ENCODE data around the gene DHRS1. TPM values are rescaled to one million over a fixed set of nuclear protein-coding genes. Genes with fewer than 3 reads are reported as not detected.
"Not testable (repeated sequence)": the region's sequence is repeated elsewhere in the genome, so short reads cannot be mapped to it uniquely, and the experiment has no call there.

Gene DHRS1
- total RNA-seq, 1 donor from 2014 or later = 12.7 TPM

DNA sequence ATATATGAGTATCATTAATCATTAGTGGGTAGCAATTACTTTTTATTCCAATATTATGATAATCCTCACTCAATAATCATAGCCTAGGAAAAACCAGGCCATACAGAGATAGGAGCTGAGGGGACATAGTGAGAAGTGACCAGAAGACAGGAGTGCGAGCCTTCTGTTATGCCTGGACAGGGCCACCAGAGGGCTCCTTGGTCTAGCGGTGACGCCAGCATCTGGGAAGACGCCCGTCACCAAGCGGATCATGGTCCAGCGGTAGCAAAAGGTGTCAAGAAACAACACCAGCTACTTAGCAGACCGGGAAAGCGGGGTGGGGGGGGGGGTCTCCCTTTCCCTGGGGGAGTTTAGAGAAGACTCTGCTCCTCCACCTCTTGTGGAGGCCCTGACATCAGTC lies 28.3 kb upstream of the DHRS1 start:
- DNase-seq (ENCODE audit: low read depth, low spot score) = not testable (repeated sequence)

GRCh38 chr14:24327303-24327702 lies 27.7 kb upstream of the DHRS1 start:
- DNase-seq (ENCODE audit: low read depth, low spot score) = no peak

GRCh38 chr14:24325963-24326362 lies 26.4 kb upstream of the DHRS1 start:
- DNase-seq (ENCODE audit: low read depth, low spot score) = no peak

DNA sequence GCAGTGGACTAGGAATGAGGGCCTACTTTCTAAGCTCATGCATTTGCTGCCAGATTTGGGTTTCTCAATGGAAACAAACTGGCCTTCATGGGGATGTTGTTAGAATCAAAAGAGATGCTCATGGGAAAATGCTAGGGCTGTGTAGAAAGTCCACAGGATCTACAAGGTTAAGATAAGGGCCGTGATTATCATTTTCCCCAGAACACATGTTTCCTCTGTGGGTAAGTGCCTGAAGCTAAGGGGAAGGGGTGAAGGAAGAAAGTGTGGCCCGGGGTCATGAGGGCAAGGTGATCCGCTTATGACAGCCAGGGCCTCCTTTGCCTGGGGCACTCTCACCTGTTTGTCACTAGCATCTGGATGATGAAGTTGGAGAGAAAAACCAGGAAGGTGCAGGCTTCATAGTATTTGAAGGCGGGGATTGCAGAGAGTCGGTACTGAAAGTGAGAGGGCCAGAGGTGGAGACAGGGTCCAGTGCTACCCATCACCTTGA lies 25.5 kb upstream of the DHRS1 start:
- DNase-seq (ENCODE audit: low read depth, low spot score) = no peak

DNA sequence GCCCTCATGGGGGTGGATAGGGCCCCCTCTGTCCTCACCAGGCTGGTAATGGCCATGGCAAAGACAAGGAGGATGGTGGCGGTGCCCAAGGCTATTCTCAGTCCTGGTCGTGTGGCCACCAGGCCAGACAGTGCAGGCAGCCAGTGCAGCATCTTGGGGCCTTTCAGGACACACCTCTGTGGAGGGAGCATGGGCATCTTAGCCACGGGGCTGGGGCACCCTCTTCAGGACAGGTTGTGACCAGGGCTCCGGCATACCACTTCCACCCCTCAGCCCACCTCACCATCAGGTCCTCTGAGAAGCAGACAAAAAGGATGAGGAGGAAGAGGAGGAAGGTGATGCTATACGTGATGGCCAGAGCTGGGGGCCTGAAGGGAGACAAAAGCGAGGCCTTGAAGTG lies 24.4 kb upstream of the DHRS1 start:
- DNase-seq (ENCODE audit: low read depth, low spot score) = no peak

- DNase-seq (ENCODE audit: low read depth, low spot score) = no peak
These were observed 23.8 kb upstream of the DHRS1 start for GRCh38 chr14:24323341-24323740.

- no peak for DNase-seq (ENCODE audit: low read depth, low spot score)
These were observed 23.1 kb upstream of the DHRS1 start for GRCh38 chr14:24322672-24323071.

DNA sequence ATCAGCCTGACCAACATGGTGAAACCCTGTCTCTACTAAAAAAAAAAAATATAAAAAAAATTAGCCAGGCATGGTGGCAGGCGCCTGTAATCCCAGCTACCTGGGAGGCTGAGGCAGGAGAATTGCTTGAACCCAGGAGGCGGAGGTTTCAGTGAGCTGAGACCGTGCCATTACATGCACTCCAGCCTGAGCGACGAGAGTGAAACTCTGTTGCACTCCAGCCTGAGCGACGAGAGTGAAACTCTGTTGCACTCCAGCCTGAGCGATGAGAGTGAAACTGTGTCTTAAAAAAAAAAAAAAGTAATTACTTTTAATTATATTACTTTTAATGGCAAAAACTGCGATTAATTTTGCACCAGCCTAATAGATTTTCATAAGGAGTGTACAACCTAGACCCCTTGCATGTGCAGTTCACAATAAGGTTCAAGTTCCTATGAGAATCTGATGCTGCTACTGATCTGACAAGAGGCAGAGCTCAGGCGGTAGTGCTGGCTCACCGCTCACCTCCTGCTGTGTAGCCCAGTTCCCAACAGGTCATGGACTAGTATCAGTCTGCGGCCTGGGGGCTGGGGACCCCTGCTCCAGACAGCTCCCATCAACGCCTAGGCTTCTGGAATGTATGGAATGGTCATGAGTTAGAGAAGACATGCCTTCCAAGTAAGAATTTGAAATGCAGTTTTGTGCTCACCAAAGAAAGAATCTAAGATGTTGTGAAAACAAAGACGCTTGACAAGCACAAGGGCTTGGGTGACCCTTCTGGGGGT lies 21.8 kb upstream of the DHRS1 start:
- DNase-seq (ENCODE audit: low read depth, low spot score) = no peak

DNA sequence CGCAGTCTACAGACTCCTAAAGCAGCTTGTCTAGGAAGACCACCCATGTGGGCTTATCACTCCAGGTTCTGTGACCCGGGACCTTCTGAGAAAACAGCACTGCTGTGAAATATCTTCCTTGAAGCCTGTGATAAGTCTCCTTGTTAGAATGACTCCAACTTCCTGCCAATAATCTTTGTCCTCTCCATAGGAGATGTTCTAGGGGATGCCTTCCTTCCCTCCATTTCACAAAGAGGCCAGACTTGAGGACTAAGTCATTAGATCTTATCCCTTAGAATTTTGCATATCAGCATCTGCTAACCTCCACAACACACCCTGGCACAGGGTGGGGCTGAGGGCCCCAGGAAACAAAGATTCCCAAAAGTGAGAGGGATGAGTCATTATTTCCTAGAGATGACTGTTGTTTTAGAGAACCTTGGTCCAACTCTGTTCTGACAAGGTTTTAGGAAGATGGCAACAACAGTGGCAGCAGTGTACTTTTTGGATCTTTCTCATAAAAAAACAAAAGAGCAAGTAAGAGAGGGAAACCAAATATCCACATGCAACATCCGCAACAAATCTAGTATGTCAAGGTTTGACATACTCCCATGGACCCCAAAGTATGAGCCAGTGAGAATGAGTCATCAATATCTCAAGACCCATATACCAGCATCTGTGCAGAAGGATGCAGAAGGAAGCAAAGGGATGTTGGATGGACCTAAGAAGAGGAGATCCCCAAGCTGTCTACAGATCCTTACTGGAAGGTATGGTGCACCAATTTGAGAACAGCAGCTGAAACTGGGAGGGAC lies 17.8 kb upstream of the DHRS1 start:
- DNase-seq (ENCODE audit: low read depth, low spot score) = no peak

- DNase-seq (ENCODE audit: low read depth, low spot score) = no peak
These were observed 17.0 kb upstream of the DHRS1 start for GRCh38 chr14:24316597-24316950.

DNA sequence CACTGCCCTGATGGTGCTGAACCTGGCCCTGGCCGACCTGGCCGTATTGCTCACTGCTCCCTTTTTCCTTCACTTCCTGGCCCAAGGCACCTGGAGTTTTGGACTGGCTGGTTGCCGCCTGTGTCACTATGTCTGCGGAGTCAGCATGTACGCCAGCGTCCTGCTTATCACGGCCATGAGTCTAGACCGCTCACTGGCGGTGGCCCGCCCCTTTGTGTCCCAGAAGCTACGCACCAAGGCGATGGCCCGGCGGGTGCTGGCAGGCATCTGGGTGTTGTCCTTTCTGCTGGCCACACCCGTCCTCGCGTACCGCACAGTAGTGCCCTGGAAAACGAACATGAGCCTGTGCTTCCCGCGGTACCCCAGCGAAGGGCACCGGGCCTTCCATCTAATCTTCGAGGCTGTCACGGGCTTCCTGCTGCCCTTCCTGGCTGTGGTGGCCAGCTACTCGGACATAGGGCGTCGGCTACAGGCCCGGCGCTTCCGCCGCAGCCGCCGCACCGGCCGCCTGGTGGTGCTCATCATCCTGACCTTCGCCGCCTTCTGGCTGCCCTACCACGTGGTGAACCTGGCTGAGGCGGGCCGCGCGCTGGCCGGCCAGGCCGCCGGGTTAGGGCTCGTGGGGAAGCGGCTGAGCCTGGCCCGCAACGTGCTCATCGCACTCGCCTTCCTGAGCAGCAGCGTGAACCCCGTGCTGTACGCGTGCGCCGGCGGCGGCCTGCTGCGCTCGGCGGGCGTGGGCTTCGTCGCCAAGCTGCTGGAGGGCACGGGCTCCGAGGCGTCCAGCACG lies 16.4 kb upstream of the DHRS1 start:
- no peak for DNase-seq (ENCODE audit: low read depth, low spot score)

DNA sequence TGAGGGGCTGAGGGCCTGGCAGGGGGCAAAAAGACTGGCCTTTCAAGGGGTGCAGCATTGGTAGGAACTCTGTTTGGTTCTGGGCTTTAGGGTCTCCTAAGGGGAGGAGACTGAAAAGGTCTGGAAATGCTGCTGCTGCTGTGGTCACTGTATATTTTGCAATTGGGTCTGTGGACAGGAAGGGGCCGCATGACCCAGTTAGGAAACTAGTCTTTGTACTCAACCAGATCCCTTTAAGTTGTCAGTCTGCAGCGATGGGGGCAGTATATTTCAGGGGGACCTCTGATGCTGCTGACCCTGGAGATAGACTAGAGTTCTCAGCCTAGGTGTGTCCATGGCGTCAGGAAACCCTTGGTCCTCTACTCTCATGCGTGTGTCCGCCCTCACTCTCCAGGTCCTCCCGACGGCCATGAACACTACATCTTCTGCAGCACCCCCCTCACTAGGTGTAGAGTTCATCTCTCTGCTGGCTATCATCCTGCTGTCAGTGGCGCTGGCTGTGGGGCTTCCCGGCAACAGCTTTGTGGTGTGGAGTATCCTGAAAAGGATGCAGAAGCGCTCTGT lies 15.7 kb upstream of the DHRS1 start:
- no peak for DNase-seq (ENCODE audit: low read depth, low spot score)

DNA sequence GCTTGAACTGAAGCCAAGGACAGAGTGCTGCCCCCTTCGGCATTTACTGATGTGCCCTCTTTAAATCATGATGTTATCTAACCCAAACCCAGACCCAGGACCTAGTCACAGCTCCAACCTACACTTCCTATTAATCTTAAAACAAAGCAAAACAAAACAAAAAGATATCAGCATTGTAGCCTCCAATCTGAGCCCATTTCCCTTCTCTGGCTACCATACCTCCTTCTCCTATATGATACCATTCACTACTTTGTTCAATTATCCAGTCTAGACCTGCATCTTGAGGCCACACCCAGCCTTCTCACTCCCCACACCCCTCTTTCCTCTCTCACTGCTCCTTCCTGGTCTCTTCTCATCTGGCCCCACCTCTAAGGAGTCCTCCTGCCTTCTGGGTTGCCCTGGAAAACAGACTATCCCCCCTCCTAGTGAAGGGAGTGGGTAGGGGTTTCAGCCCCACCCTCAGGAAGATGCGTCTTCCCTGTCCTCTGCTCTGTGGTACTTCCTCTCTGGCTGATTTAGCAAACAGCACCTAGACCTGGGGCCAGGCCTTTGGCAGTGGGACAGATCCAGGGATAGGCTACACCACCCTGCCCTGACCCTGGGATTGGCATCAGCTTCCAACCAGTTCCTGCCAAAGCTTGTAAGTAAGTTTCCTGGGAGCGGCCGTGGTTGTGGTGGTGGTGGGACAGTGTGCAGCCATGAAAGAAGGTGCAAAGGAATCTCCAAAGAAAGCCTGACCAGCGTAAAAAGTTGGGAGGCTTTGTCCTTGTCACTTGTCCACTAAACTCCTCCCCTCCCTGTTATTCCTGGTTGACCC lies 15.0 kb upstream of the DHRS1 start:
- DNase-seq (ENCODE audit: low read depth, low spot score) = no peak

- no peak for DNase-seq (ENCODE audit: low read depth, low spot score)
These were observed 14.3 kb upstream of the DHRS1 start for GRCh38 chr14:24313913-24314312.

DNA sequence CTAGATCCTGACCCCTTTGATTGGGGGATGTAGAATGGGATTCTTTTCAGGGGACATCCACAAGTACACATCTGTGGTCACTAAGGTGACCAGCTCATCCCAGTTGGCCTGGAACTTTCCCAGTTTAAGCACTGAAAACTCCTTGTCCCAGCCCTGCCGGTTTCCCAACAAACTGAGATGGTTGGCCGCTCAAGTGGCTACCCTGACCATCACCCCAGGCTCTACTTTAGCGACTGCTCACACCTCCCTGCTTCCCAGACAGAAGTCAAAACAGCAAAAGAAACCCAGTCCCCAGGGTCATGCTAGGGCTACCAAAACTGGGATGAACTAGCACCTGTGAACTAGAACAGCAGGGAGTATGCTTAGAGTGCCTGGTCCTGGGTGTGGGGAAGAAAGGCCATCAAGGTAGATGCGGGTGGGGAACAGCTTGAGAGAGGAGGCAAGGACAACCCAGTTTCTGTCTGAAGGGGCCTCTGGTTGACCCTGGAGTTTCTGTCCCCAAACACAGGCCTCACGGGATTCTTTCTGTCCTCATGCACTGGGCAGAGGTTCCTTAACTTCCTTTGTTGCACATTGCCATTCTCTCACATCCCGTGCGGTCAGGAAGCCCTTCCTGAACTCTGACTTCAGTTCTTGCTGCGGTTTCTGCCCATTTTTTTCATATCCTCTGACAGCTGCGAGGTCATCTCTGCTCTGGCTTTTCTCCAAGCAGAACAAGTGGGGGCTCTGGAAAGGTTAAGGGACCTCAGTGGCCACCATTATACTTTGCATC lies 13.3 kb upstream of the DHRS1 start:
- peak; percentile 63 for DNase-seq (ENCODE audit: low read depth, low spot score)

DNA sequence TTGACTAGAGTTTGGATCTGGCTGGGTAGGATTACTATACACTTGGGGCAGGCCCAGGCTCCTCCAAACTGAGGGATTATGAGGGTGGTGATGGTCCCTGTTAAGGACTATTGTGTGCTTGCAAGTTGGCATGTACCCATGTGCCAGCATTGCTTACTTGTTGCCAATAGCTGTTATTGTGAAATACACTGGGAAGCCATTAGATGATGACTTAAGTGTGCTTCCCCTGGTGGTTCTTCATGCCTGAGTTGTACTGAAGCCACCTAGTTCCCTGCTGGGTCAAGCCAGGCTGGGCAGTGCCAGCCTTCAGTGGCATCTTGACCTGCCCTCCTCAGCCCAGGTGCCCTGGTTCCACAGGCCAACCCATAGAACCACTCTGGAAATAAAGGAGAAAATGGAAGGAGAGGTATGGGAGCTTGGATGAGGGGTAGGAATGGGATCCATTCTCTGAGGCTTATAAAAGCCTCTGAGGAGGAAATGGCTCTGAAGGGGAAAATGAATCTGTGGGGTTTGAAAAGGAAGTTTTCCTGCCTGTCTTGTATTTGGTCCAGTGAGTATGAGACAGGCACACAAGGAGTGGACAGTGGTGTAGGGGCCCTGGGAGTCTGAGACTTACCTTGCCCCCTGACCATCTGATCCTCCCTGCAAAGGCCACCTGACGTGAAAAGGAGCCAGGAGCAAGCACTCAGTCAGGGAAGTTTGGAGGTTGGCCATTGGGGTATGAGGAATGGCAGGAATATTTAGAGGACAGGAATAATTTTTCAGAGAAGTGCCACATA lies 12.4 kb upstream of the DHRS1 start:
- DNase-seq (ENCODE audit: low read depth, low spot score) = no peak

GRCh38 chr14:24310646-24311604 lies 11.3 kb upstream of the DHRS1 start, which contains the start of gene LTB4R:
Gene LTB4R, plus strand, starts transcription at chr14:24311502. Its CDS starts 4,150 bp downstream, at chr14:24315652.
- peak; percentile 53 for DNase-seq (ENCODE audit: low read depth, low spot score)

- no peak for DNase-seq (ENCODE audit: low read depth, low spot score)
These were observed 10.7 kb upstream of the DHRS1 start for GRCh38 chr14:24310265-24310645.
